Islet of Langerhans (tissue), 1 donor: ENCODE data around the gene FIBP.

Experiments
- FAIRE-seq: peaks from one replicate; lab custom pipeline; 2011; peaks lifted over from hg19 to GRCh38; lab: Jason Lieb, UNC

Gene FIBP

GRCh38 chr11:65887723-65888162 is 528 bp downstream of the FIBP start:
- no peak for FAIRE-seq

- no peak for FAIRE-seq
Measured at GRCh38 chr11:65886826-65887722, 1.2 kb downstream of the FIBP start.

- FAIRE-seq: no peak
Measured at GRCh38 chr11:65885808-65886536, 2.3 kb downstream of the FIBP start.

GRCh38 chr11:65885231-65885630 is 3.0 kb downstream of the FIBP start:
- no peak for FAIRE-seq

- FAIRE-seq: no peak
Measured at GRCh38 chr11:65884716-65885092, 3.6 kb downstream of the FIBP start.

DNA sequence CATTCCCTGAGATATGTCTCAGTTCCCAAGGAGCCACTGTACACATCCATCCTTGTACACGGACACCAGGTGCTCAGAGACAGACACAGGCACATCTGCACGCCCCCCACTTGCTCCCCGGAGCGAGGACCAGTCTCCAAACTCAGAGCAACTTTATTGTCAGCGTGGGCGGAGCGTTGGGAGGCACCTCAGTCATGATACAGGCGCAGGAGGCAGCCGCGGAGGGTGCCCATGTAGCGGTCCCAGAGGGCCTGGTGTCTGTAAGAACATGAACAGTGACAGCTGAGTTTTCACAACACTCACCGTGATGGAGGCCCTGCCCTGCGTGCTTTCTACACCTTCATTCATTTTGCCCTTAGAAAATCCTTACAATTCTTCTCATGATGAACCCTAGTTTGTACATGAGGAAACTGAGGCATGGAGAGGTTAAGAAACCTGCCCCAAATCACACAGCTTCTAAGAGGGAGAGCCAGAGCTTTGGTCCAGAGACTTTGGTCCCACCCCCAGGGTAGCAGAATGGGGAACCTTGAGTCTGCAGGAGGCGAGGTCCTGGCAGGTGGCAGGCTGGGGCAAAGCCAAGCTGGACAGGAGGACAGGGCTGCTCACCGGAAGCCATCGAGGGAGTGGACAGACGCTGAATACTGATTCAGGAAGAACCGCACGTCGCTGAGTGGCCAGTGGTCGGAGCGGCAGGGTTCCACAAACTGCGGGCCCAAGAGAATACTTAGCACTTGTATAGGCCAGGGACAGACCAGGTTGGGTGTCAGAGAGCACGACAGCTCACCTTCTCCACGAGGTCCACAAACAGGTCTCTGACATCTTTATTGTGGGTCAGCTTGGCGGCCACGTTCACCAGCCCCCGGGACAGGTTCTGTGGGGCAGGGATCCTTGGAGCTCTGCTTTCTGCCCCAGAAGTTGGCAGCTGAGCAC is 4.2 kb downstream of the FIBP start:
- no peak for FAIRE-seq

DNA sequence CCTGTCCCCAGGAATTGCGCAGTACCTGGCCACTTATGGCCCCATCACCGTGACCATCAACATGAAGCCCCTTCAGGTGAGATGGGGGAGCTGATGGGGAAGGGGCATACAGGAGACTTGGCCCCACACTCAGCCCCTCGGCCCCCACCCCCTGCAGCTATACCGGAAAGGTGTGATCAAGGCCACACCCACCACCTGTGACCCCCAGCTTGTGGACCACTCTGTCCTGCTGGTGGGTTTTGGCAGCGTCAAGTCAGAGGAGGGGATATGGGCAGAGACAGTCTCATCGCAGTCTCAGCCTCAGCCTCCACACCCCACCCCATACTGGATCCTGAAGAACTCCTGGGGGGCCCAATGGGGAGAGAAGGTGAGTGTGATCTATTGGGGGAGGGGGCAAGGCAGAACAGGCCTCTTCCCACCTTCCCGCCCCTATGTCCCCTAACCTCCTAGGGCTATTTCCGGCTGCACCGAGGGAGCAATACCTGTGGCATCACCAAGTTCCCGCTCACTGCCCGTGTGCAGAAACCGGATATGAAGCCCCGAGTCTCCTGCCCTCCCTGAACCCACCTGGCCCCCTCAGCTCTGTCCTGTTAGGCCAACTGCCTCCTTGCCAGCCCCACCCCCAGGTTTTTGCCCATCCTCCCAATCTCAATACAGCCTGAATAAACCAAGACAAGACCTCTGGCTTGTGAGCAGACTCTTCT is 5.1 kb downstream of the FIBP start:
- FAIRE-seq: no peak

GRCh38 chr11:65882120-65883057 is 5.9 kb downstream of the FIBP start:
- no peak for FAIRE-seq

DNA sequence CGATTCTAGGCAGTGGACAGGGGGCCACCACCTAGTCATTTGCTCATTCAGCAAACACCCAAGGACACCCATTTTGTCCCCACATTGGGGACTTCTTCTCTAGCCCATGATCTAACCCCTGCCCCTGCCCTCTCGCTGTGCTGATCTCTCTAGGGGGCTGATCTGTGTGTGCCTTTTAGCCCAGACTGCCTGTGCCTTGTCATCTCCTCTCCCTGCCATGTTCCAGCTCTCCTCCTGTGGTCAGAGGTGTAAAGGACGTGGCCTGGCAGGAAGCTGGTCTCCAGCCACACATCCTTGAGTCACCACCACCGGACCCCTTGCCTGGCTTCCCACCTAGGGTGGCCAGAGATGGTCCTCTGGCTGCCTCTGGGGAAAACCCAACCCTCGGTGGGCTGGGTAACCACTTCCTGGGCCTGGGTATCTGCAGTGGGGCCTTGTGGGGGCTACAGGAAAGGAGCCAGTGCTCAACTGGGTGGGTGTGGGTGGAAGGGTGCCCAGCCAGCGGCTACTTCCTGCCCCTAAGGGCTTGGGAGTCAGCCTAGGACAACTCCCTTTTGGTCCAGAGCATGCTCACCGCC is 7.3 kb downstream of the FIBP start:
- FAIRE-seq: no peak

GRCh38 chr11:65880027-65880426 is 8.2 kb downstream of the FIBP start:
- FAIRE-seq: no peak

- no peak for FAIRE-seq
Measured at GRCh38 chr11:65879617-65880016, 8.7 kb downstream of the FIBP start, which contains the start of gene CTSW. TSS of gene CTSW (plus strand) at chr11:65879837. CDS start at chr11:65879855, 18 bp downstream.

GRCh38 chr11:65873318-65874156 is 14.7 kb downstream of the FIBP start:
- FAIRE-seq: no peak

DNA sequence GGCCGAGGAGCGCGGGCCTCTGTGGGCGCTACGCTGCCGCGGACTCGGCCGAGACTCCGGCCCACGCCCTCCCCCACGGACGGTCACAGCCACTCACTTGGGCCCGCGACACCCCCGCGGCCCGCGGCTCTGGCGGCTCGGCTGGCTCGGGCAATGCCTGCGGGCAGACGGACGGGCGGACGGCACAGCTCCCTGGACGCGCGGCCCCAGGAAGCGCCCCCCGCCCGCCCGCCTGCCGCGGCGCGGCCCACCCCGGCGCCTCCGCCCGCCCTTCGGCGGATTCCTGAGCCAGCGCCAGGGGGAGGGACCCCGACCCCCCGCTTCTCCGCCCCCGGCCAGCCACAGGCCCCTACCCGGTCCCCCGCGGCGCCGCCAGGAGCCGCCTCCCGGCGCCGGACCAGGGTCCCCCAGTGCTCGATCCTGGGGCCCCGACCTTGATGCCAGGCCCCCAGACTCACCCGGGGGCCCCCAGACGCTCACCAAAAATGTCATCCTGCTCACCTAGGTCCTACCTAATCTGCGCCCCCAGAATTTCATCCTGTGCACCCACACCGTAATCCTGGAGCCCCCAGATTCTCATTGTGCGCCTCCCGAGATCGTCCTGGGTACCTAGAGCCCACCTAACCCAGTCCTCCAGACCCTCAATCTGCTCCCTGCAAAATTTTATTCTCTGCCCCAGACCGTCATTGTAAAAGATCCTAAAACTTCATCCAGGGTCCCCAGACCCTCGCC is 15.5 kb downstream of the FIBP start, which contains the start of gene EFEMP2:
Gene EFEMP2 (minus strand): TSS at position 215 of the 732 bp plus-strand sequence. CDS start 446 bp downstream, outside the sequence.
- FAIRE-seq: no peak

DNA sequence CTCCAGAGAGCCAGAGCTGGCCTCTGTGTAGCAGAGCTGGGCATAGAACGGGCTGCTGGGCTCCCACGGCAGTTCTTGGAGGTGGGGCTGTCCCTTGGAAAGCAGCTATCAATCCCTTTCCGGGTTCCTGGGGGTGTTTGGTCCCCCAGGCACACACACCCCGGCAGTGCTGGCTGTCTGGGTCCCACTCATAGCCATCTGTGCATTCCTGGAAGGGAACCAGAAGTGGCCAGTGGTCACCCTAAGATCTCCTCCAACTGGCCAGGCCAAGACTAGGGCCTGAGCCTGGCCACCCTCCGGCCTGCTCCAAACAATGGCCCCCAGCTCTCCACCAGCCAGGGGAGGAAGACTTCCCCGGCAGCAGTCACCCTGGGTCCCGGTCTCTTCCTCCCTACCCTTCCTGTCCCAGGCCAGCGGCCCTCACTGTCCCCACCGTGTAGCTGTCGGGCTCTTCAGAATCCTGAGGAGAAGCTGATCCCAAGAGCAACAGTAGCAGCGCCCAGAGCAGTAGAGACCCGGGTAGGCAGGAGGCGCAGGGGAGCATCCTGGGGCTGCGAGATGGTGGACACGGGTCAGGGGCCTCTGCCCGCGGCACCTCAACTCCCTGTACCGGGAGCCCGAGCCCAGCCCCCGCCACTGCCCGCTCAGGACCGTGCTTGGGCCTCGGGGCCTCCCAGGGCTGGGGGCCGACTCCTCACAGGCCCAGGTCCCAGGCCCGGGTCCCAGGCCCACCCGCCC is 16.3 kb downstream of the FIBP start:
- no peak for FAIRE-seq

- no peak for FAIRE-seq
Measured at GRCh38 chr11:65870706-65871681, 17.3 kb downstream of the FIBP start.

DNA sequence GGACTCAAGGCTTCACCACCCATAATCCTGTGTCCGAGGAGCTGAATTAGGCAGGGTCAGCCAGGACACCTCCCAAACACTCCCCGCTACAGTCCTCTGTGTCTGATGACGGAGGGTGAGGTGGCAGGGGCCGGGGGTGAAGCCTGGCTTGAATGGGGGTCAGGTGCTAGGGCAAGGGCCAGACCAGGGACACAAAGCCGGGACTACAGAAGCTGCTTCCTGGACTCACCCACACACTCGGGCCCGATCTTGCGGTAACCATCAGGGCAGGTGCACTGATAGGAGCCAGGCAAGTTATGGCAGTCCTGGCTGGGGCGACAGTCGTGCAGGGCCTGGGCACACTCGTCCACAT is 18.0 kb downstream of the FIBP start:
- FAIRE-seq: no peak
